Measurements from ENCODE around the gene PSEN1.

Gene PSEN1

DNA sequence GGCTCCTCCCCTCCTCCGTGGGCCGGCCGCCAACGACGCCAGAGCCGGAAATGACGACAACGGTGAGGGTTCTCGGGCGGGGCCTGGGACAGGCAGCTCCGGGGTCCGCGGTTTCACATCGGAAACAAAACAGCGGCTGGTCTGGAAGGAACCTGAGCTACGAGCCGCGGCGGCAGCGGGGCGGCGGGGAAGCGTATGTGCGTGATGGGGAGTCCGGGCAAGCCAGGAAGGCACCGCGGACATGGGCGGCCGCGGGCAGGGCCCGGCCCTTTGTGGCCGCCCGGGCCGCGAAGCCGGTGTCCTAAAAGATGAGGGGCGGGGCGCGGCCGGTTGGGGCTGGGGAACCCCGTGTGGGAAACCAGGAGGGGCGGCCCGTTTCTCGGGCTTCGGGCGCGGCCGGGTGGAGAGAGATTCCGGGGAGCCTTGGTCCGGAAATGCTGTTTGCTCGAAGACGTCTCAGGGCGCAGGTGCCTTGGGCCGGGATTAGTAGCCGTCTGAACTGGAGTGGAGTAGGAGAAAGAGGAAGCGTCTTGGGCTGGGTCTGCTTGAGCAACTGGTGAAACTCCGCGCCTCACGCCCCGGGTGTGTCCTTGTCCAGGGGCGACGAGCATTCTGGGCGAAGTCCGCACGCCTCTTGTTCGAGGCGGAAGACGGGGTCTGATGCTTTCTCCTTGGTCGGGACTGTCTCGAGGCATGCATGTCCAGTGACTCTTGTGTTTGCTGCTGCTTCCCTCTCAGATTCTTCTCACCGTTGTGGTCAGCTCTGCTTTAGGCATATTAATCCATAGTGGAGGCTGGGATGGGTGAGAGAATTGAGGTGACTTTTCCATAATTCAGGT is at the start of gene PSEN1:
Gene PSEN1 (plus strand): TSS at position 121 of the 839 bp plus-strand sequence. CDS start 11,513 bp downstream, outside the sequence.
- peak; percentile 70 for DNase-seq

DNA sequence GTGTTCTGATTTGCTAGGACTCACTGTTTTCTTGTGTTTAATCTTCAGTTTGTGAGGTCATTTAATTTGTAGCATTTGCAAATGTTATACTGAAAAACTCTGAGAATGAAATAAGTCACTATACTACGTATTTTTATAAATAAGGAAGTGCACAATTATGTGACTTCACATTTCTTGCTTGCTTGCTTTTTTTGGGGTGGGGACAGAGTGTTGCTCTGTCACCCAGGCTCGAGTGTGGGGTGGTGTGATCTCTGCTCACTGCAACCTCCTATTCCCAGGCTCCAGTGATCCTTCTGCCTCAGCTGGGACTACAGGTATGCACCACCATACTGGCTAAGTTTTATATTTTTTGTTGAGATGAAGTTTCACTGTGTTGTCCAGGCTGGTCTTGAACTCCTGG is 45.3 kb upstream of the PSEN1 start:
- no peak for DNase-seq

DNA sequence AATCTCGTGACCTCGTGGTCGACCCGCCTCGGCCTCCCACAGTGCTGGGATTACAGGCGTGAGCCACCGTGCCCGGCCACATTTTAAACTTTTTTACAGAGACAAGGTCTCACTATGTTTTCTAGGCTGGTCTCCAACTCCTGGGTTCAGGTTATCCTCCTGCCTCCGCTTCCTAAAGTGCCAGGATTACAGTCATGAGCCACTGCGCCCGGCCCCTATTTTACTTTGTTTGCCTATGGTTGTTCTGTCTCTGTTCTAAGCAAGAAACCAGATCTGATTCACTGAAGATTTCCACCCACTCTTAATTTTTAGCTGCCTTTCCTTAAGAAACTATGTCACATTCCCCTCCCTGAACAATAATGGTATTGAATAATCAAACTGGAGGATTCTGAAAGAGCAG is 38.9 kb upstream of the PSEN1 start:
- DNase-seq = no peak

DNA sequence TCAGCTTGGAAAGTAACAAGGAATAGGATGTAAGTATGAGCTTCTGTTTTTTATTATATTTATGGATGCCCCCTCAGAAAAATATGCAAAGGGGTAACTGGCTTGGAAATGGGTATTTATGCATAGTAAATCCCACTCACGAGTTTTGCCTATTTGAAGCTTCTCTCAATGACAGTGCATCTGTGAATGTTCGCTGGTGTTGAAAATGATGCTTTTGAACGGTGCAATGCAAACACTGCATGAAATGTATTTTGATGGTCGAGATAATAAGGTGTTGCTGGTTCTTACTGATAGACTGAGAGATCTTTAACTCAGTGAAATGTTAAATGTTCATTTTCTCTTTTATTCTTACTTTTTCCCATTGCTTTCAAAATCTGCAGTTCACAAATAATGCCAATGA is 36.0 kb upstream of the PSEN1 start:
- no peak for DNase-seq

DNA sequence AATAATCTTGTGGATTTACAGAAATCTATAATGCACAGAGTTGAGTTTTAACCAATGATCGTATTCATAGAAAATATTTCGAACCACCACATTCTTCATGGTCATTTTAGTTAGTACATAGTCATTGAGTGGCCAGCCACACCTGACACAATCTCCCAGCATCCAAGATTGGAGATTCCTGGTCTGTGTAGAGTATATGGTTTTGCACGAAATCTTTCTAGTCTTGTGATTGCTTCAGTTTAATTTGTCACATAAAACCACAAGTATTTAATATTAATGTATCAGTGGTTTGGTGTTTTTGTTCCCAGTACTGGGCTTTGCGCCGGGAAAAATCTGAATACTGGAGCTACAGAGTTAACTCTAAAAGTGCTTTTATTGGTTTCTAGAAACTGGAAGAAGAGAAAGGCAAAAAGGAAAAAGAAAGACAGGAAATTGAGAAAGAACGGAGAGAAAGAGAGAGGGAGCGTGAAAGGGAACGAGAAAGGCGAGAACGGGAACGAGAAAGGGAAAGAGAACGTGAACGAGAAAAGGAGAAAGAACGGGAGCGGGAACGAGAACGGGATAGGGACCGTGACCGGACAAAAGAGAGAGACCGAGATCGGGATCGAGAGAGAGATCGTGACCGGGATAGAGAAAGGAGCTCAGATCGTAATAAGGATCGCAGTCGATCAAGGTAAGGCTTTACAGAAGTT is 33.4 kb upstream of the PSEN1 start:
- no peak for DNase-seq

DNA sequence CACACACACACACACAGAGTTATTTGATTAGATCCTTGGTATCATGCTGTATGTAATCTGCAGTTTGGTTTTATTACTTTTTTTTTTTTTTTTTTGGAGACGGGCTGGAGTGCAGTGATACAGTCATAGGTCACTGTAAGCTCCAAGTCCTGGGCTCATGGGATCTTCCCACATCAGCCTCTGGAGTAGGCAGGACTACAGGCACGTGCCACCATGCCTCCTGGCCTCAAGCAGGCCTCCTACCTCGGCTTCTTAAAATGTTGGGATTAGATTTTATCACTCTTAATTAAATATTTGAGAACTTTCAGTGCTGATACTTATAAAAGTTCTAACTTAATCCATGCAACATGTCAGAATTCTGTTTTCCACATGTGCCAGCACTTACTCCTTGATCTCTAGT is 31.3 kb upstream of the PSEN1 start:
- no peak for DNase-seq

DNA sequence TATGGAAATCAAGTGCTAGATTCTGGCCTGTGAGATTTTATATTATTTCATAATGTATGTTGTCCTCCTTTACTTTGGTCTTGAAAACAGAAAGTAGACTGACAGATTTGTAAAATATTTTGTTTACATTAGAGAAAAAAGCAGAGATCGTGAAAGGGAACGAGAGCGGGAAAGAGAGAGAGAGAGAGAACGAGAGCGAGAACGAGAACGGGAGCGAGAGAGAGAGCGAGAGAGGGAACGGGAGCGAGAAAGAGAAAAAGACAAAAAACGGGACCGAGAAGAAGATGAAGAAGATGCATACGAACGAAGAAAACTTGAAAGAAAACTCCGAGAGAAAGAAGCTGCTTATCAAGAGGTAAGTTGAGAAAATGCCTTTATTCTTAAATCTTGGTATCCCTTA is 30.6 kb upstream of the PSEN1 start:
- no peak for DNase-seq

DNA sequence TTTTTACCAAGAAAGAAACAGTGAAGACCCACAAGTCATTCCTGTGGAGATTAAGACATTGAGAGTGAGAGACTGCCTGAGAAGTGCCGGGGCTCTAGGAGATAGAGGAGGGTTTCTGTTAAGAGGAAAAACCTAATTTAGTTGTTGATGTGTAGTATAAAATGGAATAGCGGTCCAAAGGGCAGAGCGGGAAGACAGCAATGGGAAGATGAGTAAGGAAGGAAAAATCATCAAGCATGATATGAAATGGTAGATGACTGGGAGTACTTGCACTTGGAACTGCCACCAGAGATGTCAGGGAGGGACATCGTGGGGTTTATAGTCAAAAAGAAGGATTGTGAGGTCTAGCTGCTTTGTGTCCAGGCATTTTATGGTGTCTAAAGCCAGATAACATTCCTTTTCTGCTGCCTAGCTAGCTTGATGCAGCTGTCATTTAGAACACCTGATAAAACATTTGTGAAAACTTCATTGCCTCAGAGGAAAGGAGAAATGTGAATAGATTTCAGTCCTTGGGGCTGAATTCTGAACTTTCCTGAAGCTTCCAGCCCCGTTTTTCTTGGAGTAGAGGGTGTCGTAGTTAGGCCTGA is 20.1 kb upstream of the PSEN1 start:
- no peak for DNase-seq

DNA sequence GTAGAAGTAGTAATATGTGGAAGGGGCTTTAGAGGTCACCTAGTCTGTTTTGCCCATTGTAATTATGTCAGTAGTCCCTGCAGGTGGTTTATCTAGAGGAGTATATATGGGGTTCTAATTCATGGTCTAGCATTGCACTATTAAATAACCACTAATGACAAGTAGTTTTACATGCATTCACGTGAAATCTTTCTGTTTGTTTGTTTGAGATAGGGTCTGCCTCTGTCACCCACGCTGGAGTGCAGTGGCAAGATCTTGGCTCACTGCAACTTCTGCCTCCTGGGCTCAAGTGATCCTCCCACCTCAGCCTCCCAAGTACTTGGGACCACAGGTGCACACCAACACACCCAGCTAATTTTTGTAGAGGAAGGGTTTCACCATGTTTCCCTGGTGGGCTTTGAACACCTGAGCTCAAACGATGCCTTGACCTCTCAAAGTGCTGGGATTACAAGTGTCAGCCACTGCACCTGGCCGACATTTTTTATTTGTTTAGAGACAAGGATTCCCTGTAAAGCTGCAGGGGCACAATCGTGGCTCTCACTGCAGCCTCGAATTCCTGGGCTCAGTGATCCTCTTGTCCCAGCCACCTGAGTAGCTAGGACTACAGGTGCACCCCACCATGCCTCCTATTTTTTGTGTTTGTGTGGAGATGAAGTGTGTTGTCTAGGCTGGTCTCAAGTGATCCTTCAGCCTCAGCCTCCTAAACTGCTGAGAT is 12.0 kb upstream of the PSEN1 start:
- no peak for DNase-seq

DNA sequence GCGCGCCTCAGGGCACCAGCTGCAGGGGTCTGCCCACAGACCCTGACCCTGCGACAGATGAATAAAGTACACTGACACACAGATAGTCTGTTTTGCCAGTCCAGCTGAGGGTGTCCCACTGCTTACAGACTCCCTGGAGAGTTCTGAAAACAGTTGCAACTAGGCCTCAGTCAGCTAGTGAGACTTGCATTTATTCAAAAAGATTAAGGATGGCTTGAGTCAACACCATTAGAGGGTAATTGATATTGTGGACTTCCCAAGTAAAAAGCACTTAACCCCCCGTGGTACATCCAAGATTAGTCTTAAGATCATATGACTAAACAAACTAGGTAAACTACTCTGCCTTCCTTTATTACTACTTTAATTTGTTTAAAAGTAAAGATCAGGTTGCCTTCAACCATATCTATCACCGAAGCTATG is 11.1 kb upstream of the PSEN1 start:
- peak; percentile 18 for DNase-seq

DNA sequence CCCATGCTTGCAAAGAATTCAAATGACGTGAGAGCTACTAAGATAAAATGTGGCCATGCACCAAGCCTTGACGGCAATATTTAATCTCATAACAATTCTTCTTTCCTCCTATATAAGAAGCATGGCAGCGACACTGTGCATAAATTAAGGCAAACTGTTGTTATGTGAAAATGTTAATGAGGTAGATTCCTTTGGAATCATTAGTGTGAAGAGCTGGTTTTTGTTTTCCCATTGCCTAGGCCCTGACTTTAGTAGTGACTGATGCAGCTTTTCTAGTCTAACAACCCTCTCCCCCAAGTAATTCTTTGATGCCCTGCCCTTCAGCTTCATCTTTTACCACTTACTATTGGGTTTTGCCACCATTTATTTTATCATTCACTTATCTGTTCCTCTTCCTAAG is 10.6 kb upstream of the PSEN1 start:
- DNase-seq = no peak

DNA sequence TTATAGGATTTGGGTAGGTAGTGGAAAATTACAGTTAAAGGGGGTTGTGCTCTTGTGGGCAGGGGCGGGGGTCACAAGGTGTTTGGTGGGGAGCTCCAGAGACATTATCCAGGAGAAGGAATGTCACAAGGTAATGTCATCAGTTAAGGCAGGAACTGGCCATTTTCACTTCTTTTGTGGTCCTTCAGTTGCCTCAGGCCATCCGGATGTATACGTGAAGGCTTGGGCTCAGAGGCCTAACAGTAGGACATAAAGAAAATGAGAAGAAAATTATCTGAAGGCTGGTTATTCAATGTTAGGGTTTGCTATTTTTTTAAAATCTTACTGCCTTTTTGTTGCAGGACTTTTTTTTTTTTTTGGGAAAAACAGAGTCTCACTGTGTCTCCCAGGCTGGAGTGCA is 2.5 kb upstream of the PSEN1 start:
- DNase-seq = no peak

DNA sequence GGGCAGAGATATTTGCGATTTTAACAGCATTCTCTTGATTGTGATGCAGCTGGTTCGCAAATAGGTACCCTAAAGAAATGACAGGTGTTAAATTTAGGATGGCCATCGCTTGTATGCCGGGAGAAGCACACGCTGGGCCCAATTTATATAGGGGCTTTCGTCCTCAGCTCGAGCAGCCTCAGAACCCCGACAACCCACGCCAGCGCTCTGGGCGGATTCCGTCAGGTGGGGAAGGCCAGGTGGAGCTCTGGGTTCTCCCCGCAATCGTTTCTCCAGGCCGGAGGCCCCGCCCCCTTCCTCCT is 271 bp upstream of the PSEN1 start:
- no peak for DNase-seq

DNA sequence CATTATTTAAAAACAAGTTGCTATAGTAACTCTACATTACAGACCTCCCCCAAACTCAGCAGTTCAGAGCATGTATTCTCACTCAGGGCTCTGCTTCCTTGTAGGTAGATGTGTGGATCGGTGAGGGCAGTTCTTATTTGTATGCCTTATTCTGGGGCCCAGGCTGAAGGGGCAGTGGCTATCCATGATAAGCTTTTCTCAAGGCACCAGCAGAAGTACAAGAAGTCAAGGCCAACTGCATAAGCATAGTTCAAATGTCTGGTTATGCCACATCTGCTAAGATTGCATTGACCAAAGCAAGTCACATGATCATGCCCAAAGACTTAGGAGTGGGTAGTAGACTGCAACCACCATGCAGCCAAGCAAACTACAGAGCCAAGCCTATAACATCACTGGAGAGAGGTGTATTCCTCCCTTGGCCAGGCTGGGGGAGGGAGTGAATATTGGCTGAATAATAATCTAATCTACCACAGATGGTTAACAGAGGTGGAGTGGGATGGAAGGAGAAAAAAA is 4.6 kb downstream of the PSEN1 start:
- DNase-seq = no peak

DNA sequence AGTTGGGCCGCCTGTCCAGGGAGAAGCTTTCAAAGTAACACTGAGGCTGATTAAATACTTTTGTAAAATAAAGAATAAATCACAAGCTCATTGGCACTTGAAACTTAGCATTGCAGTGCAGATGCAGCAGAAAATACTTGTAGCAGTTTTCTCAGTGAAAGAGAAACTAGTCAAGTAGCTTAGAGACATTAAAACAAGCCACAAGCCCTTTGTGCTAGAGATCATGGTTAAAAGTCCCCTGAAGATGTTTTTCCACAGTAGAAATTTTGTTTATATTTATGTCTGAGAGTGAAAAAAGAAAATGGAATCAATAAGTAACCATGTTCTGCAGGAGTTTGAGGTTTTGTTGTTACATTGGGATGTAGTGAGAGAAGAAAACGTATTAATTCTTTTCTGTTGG is 5.9 kb downstream of the PSEN1 start:
- DNase-seq = no peak

DNA sequence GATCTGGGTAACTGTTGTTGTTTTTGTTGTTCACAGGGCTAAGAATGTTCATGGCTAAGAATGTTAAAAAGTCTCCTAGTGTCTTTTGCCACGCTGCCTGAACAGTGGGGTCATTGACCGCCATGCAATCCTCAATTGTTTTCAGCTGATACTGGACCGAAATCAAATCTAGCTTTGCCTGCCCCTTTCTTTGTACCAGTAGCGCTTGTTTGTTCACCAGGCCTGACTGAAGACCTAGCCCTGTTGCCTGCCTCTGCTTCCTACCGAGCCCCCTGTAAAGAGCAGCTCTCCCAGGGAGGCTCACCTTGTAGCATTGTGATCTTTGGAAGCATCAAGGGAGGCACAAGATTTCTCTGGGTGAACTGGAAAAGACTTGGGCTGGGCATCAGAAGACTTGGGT is 6.7 kb downstream of the PSEN1 start:
- DNase-seq = no peak

DNA sequence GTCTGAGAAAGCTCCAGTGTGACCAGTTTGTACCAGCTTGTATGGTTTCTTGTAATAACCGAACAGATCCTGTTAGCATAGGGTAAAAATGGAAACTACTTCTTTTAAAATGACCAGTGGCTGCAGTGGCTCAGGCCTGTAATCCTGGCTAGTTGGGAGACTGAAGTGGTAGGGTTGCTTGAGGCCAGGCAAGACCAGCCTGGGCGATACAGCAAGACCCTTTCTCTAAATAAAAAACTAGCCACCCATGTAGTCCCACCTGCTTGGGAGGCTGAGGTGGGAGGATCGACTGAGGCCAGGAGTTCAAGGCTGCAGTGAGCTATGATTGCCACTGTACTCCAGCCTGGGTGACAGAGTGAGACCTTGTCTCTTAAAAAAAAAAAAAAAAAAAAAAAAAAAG is 7.3 kb downstream of the PSEN1 start:
- no peak for DNase-seq

DNA sequence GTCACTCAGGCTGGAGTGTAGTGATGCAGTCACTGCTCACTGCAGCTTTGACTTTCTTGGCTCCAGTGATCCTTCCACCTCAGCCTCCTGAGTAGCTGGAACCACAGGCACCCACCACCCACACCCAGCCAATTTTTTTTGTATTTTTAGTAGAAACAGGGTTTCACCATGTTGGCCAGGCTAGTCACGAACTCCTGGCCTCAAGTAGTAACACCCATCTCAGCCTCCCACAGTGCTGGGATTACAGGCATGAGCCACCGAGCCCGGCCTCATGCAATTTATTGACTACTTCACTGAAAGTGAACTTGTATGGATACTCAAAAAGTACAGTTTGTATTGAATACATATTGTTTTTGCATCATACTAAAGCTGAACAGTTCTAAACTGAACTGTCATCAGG is 9.1 kb downstream of the PSEN1 start:
- no peak for DNase-seq

DNA sequence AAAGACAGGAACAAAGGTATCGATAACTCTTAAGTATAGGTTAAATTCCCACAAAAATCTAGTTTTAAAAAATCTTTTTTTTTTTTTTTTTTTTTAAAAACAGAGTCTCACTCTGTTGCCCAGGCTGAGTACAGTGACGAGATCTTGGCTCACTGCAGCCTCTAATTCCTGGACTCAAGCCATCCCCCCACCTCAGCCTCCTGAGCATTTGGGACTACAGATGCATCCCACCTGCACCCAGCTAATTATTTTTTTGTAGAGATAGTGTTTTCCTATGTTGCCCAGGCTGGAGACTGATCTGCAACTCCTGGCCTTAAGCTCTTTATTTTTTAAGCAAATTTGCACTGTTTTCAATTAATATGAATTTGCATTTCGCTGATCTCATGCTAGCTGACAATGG is 9.8 kb downstream of the PSEN1 start:
- DNase-seq = no peak

DNA sequence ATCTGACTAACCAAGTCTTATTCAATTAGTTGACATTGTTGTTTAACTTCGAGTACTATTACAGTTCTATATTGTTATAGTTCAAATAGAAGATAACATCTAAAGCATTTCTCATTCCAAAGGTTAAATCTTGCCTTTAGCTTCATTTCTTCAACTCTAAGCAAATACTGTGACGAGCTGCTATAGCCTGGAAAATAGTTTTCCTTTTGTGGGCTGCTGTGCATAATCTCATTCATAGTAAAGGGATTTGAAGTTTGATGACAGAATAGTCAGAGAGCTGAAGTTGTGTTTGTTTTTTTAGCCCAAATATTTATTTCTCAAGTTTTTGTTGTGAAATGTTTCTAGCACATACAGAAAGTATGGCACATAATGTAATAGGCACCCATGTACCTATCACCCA is 13.4 kb downstream of the PSEN1 start:
- no peak for DNase-seq

DNA sequence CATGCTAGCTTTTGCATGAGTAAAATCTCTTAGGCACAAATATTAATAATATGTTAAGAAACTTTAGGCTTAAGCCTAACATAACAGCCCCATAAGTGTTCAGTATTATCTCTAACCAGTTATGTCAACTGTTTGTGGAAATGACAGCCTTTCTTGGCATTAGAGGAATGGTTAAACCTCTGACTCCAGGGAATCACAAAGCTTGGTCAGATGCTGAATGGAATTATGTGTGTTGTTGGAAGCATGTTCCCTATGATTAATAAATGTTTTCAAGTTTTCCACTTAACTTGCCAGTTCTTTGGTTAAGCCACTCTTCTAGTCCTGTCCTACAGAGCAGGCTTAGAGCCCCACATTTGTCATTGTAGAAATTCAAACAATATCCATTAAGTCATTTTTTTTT is 17.0 kb downstream of the PSEN1 start:
- no peak for DNase-seq

DNA sequence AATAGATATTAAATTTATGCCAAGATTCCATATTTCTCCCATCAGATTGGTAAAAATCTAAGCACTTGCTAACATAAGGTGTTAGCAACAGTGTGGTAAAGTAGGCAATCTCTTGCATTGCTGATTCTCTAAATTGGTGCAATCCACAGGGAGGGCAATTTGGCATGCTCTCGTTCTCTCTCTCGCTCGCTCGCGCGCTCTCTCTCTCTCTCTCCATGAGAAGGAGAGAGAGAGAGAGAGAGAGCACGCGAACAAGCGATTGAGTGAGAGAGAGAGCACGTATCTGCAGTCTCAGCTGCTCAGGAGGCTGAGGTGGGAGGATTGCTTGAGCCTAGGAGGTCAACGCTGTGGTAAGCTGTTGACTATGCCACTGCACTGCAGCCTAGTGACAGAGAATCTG is 25.9 kb downstream of the PSEN1 start:
- no peak for DNase-seq

DNA sequence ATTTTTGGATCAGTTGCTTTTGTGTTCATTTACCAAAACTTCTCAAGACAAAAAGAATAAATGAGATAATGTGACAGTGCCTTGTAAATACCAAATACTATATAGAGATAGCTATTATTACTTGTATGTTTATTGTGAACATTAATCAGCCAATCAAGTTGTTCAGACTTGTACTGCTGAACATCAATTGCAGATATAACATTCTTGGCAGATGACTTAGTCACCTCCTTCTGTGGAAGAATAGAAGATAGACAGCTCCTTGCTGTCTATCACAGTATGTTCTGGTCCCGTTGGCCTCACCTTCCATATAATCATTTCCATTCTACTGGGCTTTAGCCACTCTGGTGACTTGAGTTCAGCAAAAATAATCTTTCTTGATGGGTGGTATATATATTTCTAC is 30.1 kb downstream of the PSEN1 start:
- DNase-seq = no peak

DNA sequence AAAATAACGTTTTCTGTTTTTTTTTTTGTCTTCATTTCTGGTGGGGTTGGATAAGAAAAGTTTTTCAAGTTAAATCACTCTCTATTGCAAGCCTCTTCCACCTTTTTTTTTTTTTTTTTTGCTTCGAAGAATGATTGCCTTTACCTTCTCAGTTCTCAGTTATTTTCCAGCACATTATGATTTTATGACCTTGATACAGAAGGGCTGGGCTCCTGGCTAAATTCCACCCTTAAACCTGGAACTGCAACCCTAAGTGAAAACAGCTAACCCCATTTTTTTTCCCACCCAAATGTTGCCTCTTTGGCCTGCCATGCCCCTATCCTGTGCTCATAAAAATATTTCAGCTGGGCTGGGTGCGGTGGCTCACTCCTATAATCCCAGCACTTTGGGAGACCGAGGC is 31.4 kb downstream of the PSEN1 start:
- no peak for DNase-seq

Data from NCI-H1417 treated with DMSO at 0.1 percent for 48 hours (cell line).